ENCODE results near the gene TACC3.

DNA sequence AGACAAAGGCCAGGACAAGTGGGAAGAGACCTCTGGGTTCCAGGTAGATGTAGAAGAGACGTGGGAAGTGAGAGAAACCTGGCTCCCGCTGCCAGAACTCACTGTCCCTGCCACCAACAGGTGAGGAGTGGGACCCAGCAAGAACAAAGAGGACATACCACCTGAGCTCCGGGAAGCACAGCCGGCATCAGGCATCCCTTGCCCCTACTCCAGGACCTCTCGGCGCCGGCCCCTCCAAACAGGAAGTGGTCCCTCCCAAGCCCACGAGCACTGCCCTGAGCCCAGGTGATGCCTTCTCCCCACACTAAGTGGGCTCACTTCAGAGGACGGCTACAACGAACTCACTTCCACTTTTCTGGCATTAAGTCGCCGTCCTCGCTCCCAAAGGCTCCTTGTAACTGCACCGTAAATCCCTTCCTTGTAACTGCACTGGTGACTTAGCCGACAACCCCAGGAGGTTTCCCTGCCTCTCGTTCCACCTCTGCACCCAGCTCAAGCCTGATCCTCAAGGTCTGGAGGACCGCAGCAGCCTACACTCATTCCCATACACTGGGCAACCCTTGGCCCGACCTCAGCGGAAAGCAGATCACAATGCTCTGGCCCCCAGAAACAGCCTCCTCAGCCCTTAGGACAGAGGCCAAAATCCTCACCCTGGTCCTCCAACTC lies 46.1 kb upstream of the TACC3 start:
- TF ChIP-seq POLR2AphosphoS5 (IDR thresholded peaks at IDR 0.05) (no peak), CTCF (IDR thresholded peaks at IDR 0.05) (no peak), POLR2A (IDR thresholded peaks at IDR 0.05) (no peak)
